Measurements from ENCODE around the gene ADORA1. TPM values are rescaled to one million over a fixed set of nuclear protein-coding genes. Genes with fewer than 3 reads are reported as not detected.

ADORA1 gene
- total RNA-seq, 4 donors from 2014 or later = 1.5 TPM; not detected in 3

DNA sequence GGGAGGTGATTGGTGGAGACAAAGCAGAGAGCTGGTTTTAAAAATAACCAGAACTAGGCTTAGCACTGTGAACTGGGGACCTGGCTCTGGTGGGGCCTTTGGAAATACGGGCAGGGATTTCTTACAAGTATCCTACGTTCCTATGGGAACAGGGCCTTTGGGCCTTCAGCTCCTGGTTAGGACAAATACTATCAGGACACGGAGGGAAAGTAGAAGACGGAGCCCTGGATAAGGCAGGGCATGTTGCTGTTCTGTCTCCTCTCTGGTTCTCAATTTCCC is 36.4 kb upstream of the ADORA1 start:
- H3K27ac ChIP-seq = no peak overlapping the region
- H3K9me3 ChIP-seq = peaks cover 0 to 13% (median 0%) of the 10 kb centered on the region in 4 donors
- no peaks in the 10 kb centered on the region for H3K36me3 ChIP-seq
- no peak for DNase-seq
- no peaks in the 10 kb centered on the region for H3K27me3 ChIP-seq
- no peak overlapping the region for H3K4me3 ChIP-seq
- no peaks in the 10 kb centered on the region for H3K4me1 ChIP-seq
- TF ChIP-seq, protein P1, sequence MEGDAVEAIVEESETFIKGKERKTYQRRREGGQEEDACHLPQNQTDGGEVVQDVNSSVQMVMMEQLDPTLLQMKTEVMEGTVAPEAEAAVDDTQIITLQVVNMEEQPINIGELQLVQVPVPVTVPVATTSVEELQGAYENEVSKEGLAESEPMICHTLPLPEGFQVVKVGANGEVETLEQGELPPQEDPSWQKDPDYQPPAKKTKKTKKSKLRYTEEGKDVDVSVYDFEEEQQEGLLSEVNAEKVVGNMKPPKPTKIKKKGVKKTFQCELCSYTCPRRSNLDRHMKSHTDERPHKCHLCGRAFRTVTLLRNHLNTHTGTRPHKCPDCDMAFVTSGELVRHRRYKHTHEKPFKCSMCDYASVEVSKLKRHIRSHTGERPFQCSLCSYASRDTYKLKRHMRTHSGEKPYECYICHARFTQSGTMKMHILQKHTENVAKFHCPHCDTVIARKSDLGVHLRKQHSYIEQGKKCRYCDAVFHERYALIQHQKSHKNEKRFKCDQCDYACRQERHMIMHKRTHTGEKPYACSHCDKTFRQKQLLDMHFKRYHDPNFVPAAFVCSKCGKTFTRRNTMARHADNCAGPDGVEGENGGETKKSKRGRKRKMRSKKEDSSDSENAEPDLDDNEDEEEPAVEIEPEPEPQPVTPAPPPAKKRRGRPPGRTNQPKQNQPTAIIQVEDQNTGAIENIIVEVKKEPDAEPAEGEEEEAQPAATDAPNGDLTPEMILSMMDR (IDR thresholded peaks at IDR 0.05) = no peak
- no peak for TF ChIP-seq POLR2A (IDR thresholded peaks at IDR 0.05)

DNA sequence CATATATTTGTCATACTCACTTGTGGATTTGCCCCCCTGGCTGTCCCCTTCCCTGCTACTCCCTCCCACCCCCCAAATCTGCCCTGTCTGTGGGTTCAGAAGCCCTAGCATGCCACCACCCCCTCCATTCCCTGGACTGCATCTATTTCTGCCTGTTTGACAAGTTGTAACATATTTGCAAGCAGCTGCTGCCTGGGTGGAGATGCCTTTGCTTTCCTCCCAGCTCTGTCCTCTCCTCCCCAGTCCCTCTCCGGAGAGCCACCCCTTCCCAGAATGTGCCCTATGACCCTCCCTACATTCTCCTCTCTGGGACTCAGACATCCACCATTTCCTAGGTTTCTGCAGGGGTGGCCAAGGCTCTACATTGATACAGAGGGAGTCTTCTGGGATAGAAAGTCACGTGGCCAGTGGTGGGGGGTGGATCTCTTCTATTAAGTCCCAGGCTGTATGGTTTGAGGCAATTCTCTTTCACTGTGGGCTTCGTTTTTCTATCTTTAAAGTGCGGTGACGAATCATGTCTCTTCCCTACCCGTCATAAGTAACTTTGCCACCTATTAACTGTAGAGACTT is 35.7 kb upstream of the ADORA1 start:
- no peaks in the 10 kb centered on the region for H3K36me3 ChIP-seq
- no peak overlapping the region for H3K4me3 ChIP-seq
- TF ChIP-seq POLR2A (IDR thresholded peaks at IDR 0.05) = no peak
- TF ChIP-seq, protein P1 (IDR thresholded peaks at IDR 0.05) = no peak
- DNase-seq = no peak
- no peak overlapping the region for H3K27ac ChIP-seq
- no peaks in the 10 kb centered on the region for H3K27me3 ChIP-seq
- peaks cover 0 to 13% (median 0%) of the 10 kb centered on the region in 4 donors for H3K9me3 ChIP-seq
- no peaks in the 10 kb centered on the region for H3K4me1 ChIP-seq

DNA sequence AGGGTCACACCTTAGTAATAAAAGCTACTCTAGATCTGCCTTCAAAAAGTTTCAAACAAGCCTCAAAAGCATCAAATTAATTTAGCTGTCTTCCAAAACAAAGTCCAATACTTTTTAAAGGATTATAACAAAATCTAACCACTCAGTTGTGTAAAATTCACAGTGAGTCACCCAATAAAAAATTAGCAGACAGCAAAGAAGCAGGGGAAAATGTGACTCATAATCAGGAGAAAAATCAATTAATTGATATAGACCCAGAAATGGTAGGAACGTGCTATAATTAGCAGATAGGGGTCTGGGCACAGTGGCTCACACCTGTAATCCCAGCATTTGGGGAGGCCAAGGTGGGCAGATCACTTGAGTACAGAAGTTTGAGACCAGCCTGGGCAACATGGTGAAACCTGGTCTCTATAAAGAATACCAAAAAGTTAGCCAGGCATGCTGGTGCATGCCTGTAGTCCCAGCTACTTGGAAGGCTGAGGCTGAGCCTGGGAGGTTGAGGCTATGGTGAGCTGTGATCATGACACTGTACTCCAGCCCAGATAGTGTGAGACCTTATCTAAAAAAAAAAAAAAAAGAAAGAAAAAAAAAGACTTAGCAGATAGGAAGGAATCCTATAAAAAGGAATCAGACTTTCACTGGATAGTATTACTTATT is 33.6 kb upstream of the ADORA1 start:
- H3K36me3 ChIP-seq = no peaks in the 10 kb centered on the region
- no peaks in the 10 kb centered on the region for H3K27me3 ChIP-seq
- DNase-seq = no peak
- H3K4me1 ChIP-seq = no peaks in the 10 kb centered on the region
- no peak overlapping the region for H3K4me3 ChIP-seq
- H3K9me3 ChIP-seq = peaks cover 0 to 13% (median 0%) of the 10 kb centered on the region in 4 donors
- no peak for TF ChIP-seq POLR2A (IDR thresholded peaks at IDR 0.05)
- TF ChIP-seq, protein P1 (IDR thresholded peaks at IDR 0.05) = no peak
- H3K27ac ChIP-seq = no peak overlapping the region

DNA sequence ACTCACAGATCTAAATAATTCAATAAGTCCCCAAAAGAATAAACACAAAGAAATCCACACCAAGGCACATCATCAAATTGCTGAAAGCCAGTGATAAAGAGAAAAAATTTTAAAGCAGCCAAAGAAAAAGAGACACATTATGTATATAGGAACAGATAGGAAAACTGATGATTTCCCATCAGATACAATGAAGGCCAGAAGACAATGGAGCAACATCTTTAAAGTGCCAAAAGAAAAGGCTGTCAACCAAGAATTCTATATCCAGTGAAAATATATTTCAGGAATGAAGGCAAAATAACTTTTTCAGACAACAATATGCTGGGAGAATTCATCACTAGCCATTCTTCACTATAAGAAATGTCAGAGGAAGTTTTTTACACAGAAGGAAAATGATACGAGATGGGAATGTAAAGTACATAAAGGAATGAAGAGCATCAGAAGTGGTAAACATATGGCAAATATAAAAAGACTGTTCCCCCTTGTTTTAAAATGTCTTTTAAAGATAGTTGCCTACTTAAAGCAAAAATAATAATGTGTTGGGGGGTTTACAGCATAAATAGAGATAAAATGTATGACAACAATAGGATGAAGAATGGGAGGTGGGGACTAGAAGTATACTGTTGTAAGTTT is 32.4 kb upstream of the ADORA1 start:
- Histone ChIP-seq H3K36me3 (no peaks in the 10 kb centered on the region), H3K4me3 (no peak overlapping the region), H3K9me3 (peaks cover 0 to 13% (median 0%) of the 10 kb centered on the region in 4 donors), H3K27me3 (no peaks in the 10 kb centered on the region), H3K4me1 (no peaks in the 10 kb centered on the region), H3K27ac (no peak overlapping the region)
- DNase-seq = no peak
- TF ChIP-seq, protein P1 (IDR thresholded peaks at IDR 0.05) = no peak
- TF ChIP-seq POLR2A (IDR thresholded peaks at IDR 0.05) = no peak

DNA sequence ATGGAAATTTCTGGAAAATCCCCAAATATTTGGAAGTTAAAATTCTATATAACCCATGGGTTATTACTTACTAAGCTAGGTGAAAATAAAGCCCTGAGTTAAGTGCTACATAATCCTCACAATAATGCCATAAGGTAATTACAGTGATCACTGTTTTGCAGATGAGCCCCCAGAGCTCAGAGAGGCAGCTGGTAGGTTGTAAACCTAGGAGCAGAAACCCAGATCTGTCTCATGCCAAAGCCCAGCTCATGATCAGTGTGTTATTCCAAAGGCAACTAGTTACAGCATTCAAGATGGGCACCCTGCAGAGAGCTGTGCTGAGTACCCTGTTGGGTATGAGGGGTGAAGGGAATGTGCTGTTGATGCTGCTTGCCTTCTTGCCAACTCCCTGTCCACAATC is 31.0 kb upstream of the ADORA1 start:
- H3K4me3 ChIP-seq = no peak overlapping the region
- H3K9me3 ChIP-seq = peaks cover 0 to 13% (median 0%) of the 10 kb centered on the region in 4 donors
- no peak for DNase-seq
- H3K4me1 ChIP-seq = no peaks in the 10 kb centered on the region
- H3K27me3 ChIP-seq = no peaks in the 10 kb centered on the region
- H3K27ac ChIP-seq = no peak overlapping the region
- H3K36me3 ChIP-seq = no peaks in the 10 kb centered on the region
- TF ChIP-seq, protein P1 (IDR thresholded peaks at IDR 0.05) = no peak
- TF ChIP-seq POLR2A (IDR thresholded peaks at IDR 0.05) = no peak

All from Peyer's patch (tissue), 4 donors.